Right ventricle myocardium inferior (tissue), 1 donor: ENCODE results near the gene ESYT2. TPM values are rescaled to one million over a fixed set of nuclear protein-coding genes. Genes with fewer than 3 reads are reported as not detected.

ENCODE experiments used
- ATAC-seq: fragments of 200-7000 bp; cut with Tn5 transposase; one replicate; pipeline ENCODE4 v1.9.1; 2020; ENCODE audit warnings: mild to moderate bottlenecking, moderate library complexity
- DNase-seq: peaks from one replicate; pipeline ENCODE4 v3.0.0; 2021; ENCODE audit errors: missing footprints
- intact Hi-C: fragments of 100-400 bp; cut with DNase I; formaldehyde crosslinking; loops from one replicate; pipeline ENCODE4 v1.11.0; 2022
- total RNA-seq: library from RNA; stranded (reverse); fragmentation: NEBNext Ultra II Directional; extraction: Animal tissue kit (Norgen Biotek cat#: 25700); gene quantifications from one replicate; pipeline ENCODE4 v1.2.1, GENCODE V29; 2021
- donor health status: DM: no; HTN: yes; CAD: no; lungs with severe emphysema.

Gene ESYT2
- total RNA-seq, 1 donor from 2014 or later, result 42.5 TPM

GRCh38 chr7:158738841-158739240, 90.5 kb downstream of the ESYT2 start:
- intact Hi-C loops, result no loop called here
- ATAC-seq, result no peak
- no peak for DNase-seq

GRCh38 chr7:158737064-158737695, 92.1 kb downstream of the ESYT2 start:
- intact Hi-C loops, result no loop called here
- DNase-seq (no peak), ATAC-seq (no peak)

- ATAC-seq (no peak), DNase-seq (no peak)
- intact Hi-C loops, result no loop called here
Observed at GRCh38 chr7:158735935-158736334, 93.4 kb downstream of the ESYT2 start.

- intact Hi-C loops, result no loop called here
- DNase-seq (no peak), ATAC-seq (no peak)
Observed at GRCh38 chr7:158734861-158735260, 94.4 kb downstream of the ESYT2 start.

- DNase-seq (no peak), ATAC-seq (no peak)
- intact Hi-C loops, result no loop called here
Observed at GRCh38 chr7:158733775-158734494, 95.4 kb downstream of the ESYT2 start.

- DNase-seq, result no peak
- intact Hi-C loops, result no loop called here
- ATAC-seq, result no peak
Observed at GRCh38 chr7:158733220-158733519, 96.1 kb downstream of the ESYT2 start.

GRCh38 chr7:158732494-158733219, 96.7 kb downstream of the ESYT2 start:
- no peak for DNase-seq
- intact Hi-C loops, result no loop called here
- no peak for ATAC-seq

GRCh38 chr7:158731761-158732160, 97.5 kb downstream of the ESYT2 start:
- ATAC-seq (no peak), DNase-seq (no peak)
- intact Hi-C loops, result no loop called here

- intact Hi-C loops, result no loop called here
- no peak for ATAC-seq
Observed at GRCh38 chr7:158730383-158731346, 98.6 kb downstream of the ESYT2 start.

GRCh38 chr7:158729646-158730382, 99.5 kb downstream of the ESYT2 start:
- intact Hi-C loops, result no loop called here
- DNase-seq (no peak), ATAC-seq (no peak)

More at GRCh38 chr7:158730383-158731346, 98.6 kb downstream of the ESYT2 start:
- DNase-seq, result no peak

- no peak for ATAC-seq
- intact Hi-C loops, result no loop called here
- DNase-seq, result no peak
Observed at GRCh38 chr7:158728911-158729645, 100.2 kb downstream of the ESYT2 start.

GRCh38 chr7:158727690-158728089, 101.6 kb downstream of the ESYT2 start:
- intact Hi-C loops, result no loop called here
- DNase-seq (no peak), ATAC-seq (no peak)

GRCh38 chr7:158726277-158726807, 103.0 kb downstream of the ESYT2 start:
- ATAC-seq (no peak), DNase-seq (no peak)
- intact Hi-C loops, result no loop called here

- intact Hi-C loops, result no loop called here
- DNase-seq (no peak), ATAC-seq (no peak)
Observed at GRCh38 chr7:158725506-158725800, 103.9 kb downstream of the ESYT2 start.

- DNase-seq (no peak), ATAC-seq (no peak)
- intact Hi-C loops, result no loop called here
Observed at GRCh38 chr7:158724658-158725505, 104.4 kb downstream of the ESYT2 start.

GRCh38 chr7:158723714-158724385, 105.5 kb downstream of the ESYT2 start:
- ATAC-seq, result no peak
- intact Hi-C loops, result no loop called here
- no peak for DNase-seq
